H9 (cell line): Measurements from ENCODE around the gene GGTLC2. TPM values are rescaled to one million over a fixed set of nuclear protein-coding genes. Genes with fewer than 3 reads are reported as not detected.

Experiments used
- DNase-seq: peaks from one replicate; pipeline ENCODE4 v3.0.0-alpha.2; 2017
- H2AFZ ChIP-seq: one replicate; pipeline ENCODE4 v1.6.1; 2013; ENCODE audit warnings: mild to moderate bottlenecking, low read length, control low read depth, moderate library complexity
- H2AK5ac ChIP-seq: 2 replicates; pipeline ENCODE4 v1.6.1; 2013; ENCODE audit warnings: low read length, control low read depth, mixed read lengths; ENCODE audit not compliant: insufficient read length
- H2BK120ac ChIP-seq: one replicate; pipeline ENCODE4 v1.6.1; 2013; ENCODE audit warnings: low read depth, mild to moderate bottlenecking, low read length, control low read depth, inconsistent platforms; ENCODE audit not compliant: poor library complexity, severe bottlenecking
- H2BK12ac ChIP-seq: 2 replicates; pipeline ENCODE4 v1.6.1; 2013; ENCODE audit warnings: low read length, control low read depth, mixed read lengths, low read depth; ENCODE audit not compliant: insufficient read length
- H2BK15ac ChIP-seq: 2 replicates; pipeline ENCODE4 v1.6.1; 2013; ENCODE audit warnings: low read depth, low read length, control low read depth
- H2BK20ac ChIP-seq: one replicate; pipeline ENCODE4 v1.6.1; 2013; ENCODE audit warnings: low read depth, mild to moderate bottlenecking, low read length, control low read depth, inconsistent platforms; ENCODE audit not compliant: poor library complexity, severe bottlenecking
- H2BK5ac ChIP-seq: 2 replicates; pipeline ENCODE4 v1.6.1; 2013; ENCODE audit warnings: low read length, control low read depth, mixed read lengths; ENCODE audit not compliant: insufficient read length
- H3K14ac ChIP-seq: 2 replicates; pipeline ENCODE4 v1.6.1; 2013; ENCODE audit warnings: low read length, control low read depth; ENCODE audit not compliant: insufficient read depth
- H3K18ac ChIP-seq: 2 replicates; pipeline ENCODE4 v1.6.1; 2013; ENCODE audit warnings: low read depth, mild to moderate bottlenecking, mixed read lengths, low read length, control low read depth; ENCODE audit not compliant: insufficient read length
- H3K23ac ChIP-seq: 2 replicates; pipeline ENCODE4 v1.6.1; 2013; ENCODE audit warnings: low read length, control low read depth, mixed read lengths, low read depth; ENCODE audit not compliant: insufficient read length
- H3K23me2 ChIP-seq: 2 replicates; pipeline ENCODE4 v1.6.1; 2013; ENCODE audit warnings: low read depth, mild to moderate bottlenecking, mixed read lengths, low read length, control low read depth; ENCODE audit not compliant: insufficient read length, poor library complexity, severe bottlenecking
- H3K27ac ChIP-seq: 2 replicates; pipeline ENCODE4 v1.5.1; 2013; ENCODE audit warnings: low read length, control low read depth, mixed read lengths, low read depth; ENCODE audit not compliant: insufficient read length
- H3K27me3 ChIP-seq: 2 replicates; pipeline ENCODE4 v1.6.1; 2013; ENCODE audit warnings: low read length, control low read depth, inconsistent platforms; ENCODE audit not compliant: insufficient read depth
- H3K4ac ChIP-seq: 2 replicates; pipeline ENCODE4 v1.6.1; 2013; ENCODE audit warnings: low read depth, mild to moderate bottlenecking, control low read depth, inconsistent platforms, low read length, moderate library complexity
- H3K4me1 ChIP-seq: 2 replicates; pipeline ENCODE4 v1.6.1; 2013; ENCODE audit warnings: low read length, control low read depth, inconsistent platforms; ENCODE audit not compliant: insufficient read depth
- H3K4me2 ChIP-seq: 2 replicates; pipeline ENCODE4 v1.6.1; 2013; ENCODE audit warnings: low read length, control low read depth, mixed read lengths; ENCODE audit not compliant: insufficient read length, insufficient read depth
- H3K56ac ChIP-seq: 2 replicates; pipeline ENCODE4 v1.6.1; 2013; ENCODE audit warnings: low read depth, mild to moderate bottlenecking, mixed read lengths, low read length, control low read depth; ENCODE audit not compliant: insufficient read length
- H3K79me1 ChIP-seq: 2 replicates; pipeline ENCODE4 v1.6.1; 2013; ENCODE audit warnings: low read depth, mild to moderate bottlenecking, moderate library complexity, low read length, control low read depth, inconsistent platforms; ENCODE audit not compliant: insufficient read depth, poor library complexity, severe bottlenecking
- H3K79me2 ChIP-seq: 2 replicates; pipeline ENCODE4 v1.6.1; 2013; ENCODE audit warnings: low read length, control low read depth, inconsistent platforms; ENCODE audit not compliant: insufficient read depth
- H3K9ac ChIP-seq: 2 replicates; pipeline ENCODE4 v1.6.1; 2013; ENCODE audit warnings: low read length, control low read depth, mixed read lengths; ENCODE audit not compliant: insufficient read length; ENCODE audit errors: extremely low read depth
- H3K9me3 ChIP-seq: one replicate; pipeline ENCODE4 v1.6.1; 2013; ENCODE audit warnings: low read depth, low read length, inconsistent platforms; ENCODE audit not compliant: control insufficient read depth
- H3T11ph ChIP-seq: one replicate; pipeline ENCODE4 v1.6.1; 2013; ENCODE audit warnings: mild to moderate bottlenecking, low read length, control low read depth, inconsistent platforms
- H4K20me1 ChIP-seq: one replicate; pipeline ENCODE4 v1.6.1; 2013; ENCODE audit not compliant: control insufficient read depth, insufficient read length, insufficient read depth
- H4K5ac ChIP-seq: 2 replicates; pipeline ENCODE4 v1.6.1; 2013; ENCODE audit warnings: low read depth, mild to moderate bottlenecking, mixed read lengths, low read length, control low read depth; ENCODE audit not compliant: insufficient read length
- H4K8ac ChIP-seq: replicated peaks from 2 replicates; pipeline ENCODE4 v1.6.1; 2013; ENCODE audit warnings: low read length, control low read depth, mixed read lengths, low read depth; ENCODE audit not compliant: insufficient read length
- H4K91ac ChIP-seq: 2 replicates; pipeline ENCODE4 v1.6.1; 2013; ENCODE audit warnings: low read depth, mild to moderate bottlenecking, moderate library complexity, mixed read lengths, low read length, control low read depth; ENCODE audit not compliant: insufficient read length
- H3K27ac Mint-ChIP-seq, 3 experiments: 2 replicates in 2 of 3; 3 replicates in 1 of 3; pipeline ENCODE4 v1.8.0; 2020 to 2021; ENCODE audit warnings: mixed read lengths in 3 of 3, mild to moderate bottlenecking in 1 of 3, moderate library complexity in 1 of 3
- H3K27me3 Mint-ChIP-seq: 2 replicates; pipeline ENCODE4 v1.8.0; 2021; ENCODE audit warnings: low read depth, mild to moderate bottlenecking, moderate library complexity, mixed read lengths
- H3K36me3 Mint-ChIP-seq, 3 experiments: 2 replicates in 2 of 3; 3 replicates in 1 of 3; pipeline ENCODE4 v1.8.0; 2020 to 2021; ENCODE audit warnings: low read depth in 3 of 3, mixed read lengths in 3 of 3; ENCODE audit not compliant: insufficient read depth in 1 of 3
- H3K4me1 Mint-ChIP-seq, 2 experiments: 2 replicates each; pipeline ENCODE4 v1.8.0; 2020; ENCODE audit warnings: mixed read lengths in 2 of 2
- H3K4me3 Mint-ChIP-seq, 2 experiments: 2 replicates in 1 of 2; 3 replicates in 1 of 2; pipeline ENCODE4 v1.8.0; 2020 to 2021; ENCODE audit warnings: mild to moderate bottlenecking in 2 of 2, mixed read lengths in 2 of 2, moderate library complexity in 1 of 2
- H3K9me3 Mint-ChIP-seq, 2 experiments: 2 replicates in 1 of 2; 3 replicates in 1 of 2; pipeline ENCODE4 v1.8.0; 2020; ENCODE audit warnings: mild to moderate bottlenecking in 2 of 2, mixed read lengths in 2 of 2, moderate library complexity in 1 of 2
- WGBS: extraction: QIAGEN DNeasy Blood & Tissue Kit; methylation state at CpG from one replicate; pipeline ENCODE4 v1.1.7; 2013; ENCODE audit warnings: missing lambda C conversion rate, low lambda C conversion rate, mixed read lengths; ENCODE audit not compliant: insufficient read length; ENCODE audit errors: extremely low coverage; 5-methylcytosine and 5-hydroxymethylcytosine counted together
- total RNA-seq: library from RNA; stranded (reverse); gene quantifications from 2 replicates; pipeline ENCODE4 v1.2.1, GENCODE V29; 2021
- TF ChIP-seq, protein P1 (sequence below): fragments of 200-600 bp; sonication (generic); conservative IDR thresholded peaks from 3 replicates; pipeline ENCODE4 v1.8.0; 2021; ENCODE audit warnings: antibody characterized with exemption, mild to moderate bottlenecking

The GGTLC2 gene
- total RNA-seq, 1 experiment from 2014 or later = not detected

DNA sequence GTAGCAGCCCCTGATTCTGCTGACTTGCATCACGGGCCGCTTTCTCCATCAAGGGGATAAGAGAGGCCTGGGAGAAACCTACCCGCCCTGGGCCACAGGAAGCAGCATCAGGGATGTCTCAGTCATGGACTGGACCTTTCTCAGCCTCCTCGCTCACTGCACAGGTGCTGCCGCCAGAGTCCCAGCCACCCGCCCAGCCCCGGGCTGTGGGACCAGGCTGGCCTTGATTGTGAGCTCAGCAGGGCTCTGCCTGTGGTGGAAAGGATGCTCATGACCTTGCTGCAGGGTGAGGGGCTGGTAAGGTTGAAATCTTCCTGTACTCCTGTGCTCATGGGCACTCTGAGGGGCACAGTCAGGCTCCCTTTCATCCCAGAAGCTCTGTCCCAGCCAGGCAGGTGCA lies 26.0 kb upstream of the GGTLC2 start:
- Histone ChIP-seq H2BK12ac (no peak overlapping the region), H4K8ac (no peak overlapping the region), H3K14ac (no peak overlapping the region), H2AK5ac (no peak overlapping the region), H4K20me1 (no peaks in the 10 kb centered on the region), H3K56ac (no peak overlapping the region), H3K79me1 (no peaks in the 10 kb centered on the region), H4K5ac (no peak overlapping the region), H3K79me2 (no peaks in the 10 kb centered on the region), H2BK15ac (no peak overlapping the region), H3K27me3 (peaks cover 24% of the 10 kb centered on the region; the same call in 1 of the 2 replicates), H3K27ac (no peak overlapping the region), H3K23me2 (no peaks in the 10 kb centered on the region), H3T11ph (no peak overlapping the region), H4K91ac (no peak overlapping the region), H3K4me2 (no peak overlapping the region), H2BK120ac (no peak overlapping the region), H3K18ac (no peak overlapping the region), H2BK20ac (no peak overlapping the region), H3K4me1 (no peaks in the 10 kb centered on the region), H2BK5ac (no peak overlapping the region), H3K9me3 (no peaks in the 10 kb centered on the region), H3K23ac (no peak overlapping the region), H3K4ac (no peak overlapping the region), H3K9ac (no peak overlapping the region), H2AFZ (no peak overlapping the region)
- no peaks in the 10 kb centered on the region for H3K36me3 Mint-ChIP-seq
- no CpG with 5 or more reads among the region's 7 CpGs for WGBS
- no peak overlapping the region for H3K27ac Mint-ChIP-seq
- TF ChIP-seq, protein P1, sequence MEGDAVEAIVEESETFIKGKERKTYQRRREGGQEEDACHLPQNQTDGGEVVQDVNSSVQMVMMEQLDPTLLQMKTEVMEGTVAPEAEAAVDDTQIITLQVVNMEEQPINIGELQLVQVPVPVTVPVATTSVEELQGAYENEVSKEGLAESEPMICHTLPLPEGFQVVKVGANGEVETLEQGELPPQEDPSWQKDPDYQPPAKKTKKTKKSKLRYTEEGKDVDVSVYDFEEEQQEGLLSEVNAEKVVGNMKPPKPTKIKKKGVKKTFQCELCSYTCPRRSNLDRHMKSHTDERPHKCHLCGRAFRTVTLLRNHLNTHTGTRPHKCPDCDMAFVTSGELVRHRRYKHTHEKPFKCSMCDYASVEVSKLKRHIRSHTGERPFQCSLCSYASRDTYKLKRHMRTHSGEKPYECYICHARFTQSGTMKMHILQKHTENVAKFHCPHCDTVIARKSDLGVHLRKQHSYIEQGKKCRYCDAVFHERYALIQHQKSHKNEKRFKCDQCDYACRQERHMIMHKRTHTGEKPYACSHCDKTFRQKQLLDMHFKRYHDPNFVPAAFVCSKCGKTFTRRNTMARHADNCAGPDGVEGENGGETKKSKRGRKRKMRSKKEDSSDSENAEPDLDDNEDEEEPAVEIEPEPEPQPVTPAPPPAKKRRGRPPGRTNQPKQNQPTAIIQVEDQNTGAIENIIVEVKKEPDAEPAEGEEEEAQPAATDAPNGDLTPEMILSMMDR = no peak
- no peak overlapping the region for H3K4me3 Mint-ChIP-seq
- peaks cover 0 to 2% of the 10 kb centered on the region in 2 experiments; a peak in 1 of 5 replicates for H3K9me3 Mint-ChIP-seq
- DNase-seq = no peak
- peaks cover 0 to 5% of the 10 kb centered on the region in 2 experiments; a peak in 1 of 4 replicates for H3K4me1 Mint-ChIP-seq
- H3K27me3 Mint-ChIP-seq = peaks cover 95% of the 10 kb centered on the region
